Subcutaneous adipose tissue (tissue), 4 donors: ENCODE data around the gene C2CD3. TPM values are rescaled to one million over a fixed set of nuclear protein-coding genes. Genes with fewer than 3 reads are reported as not detected.

Experiments
- CTCF ChIP-seq: fragments of 450-650 bp; IDR thresholded peaks from one replicate; pipeline ENCODE4 v1.5.1; 2016; ENCODE audit warnings: low read depth, mild to moderate bottlenecking, control low read depth, antibody characterized with exemption, moderate library complexity
- small RNA-seq: library from RNA; depleted of rRNA; stranded (forward); fragments of <200 nt; gene quantifications from one replicate; pipeline ENCODE3, GENCODE V24; 2016
- total RNA-seq, 4 donors: library from RNA; depleted of rRNA; stranded (reverse); fragments of >200 nt; gene quantifications; one replicate each; pipeline ENCODE4 v1.1.0, GENCODE V29; 2016

Gene C2CD3
- total RNA-seq, 4 donors from 2014 or later = 15.6 to 33.8 (median 17.5) TPM

- no peak for TF ChIP-seq CTCF
These were observed 201.7 kb downstream of the C2CD3 start for GRCh38 chr11:73969091-73969490.

GRCh38 chr11:73968356-73968966 is 202.3 kb downstream of the C2CD3 start:
- TF ChIP-seq CTCF = no peak

- no peak for TF ChIP-seq CTCF
These were observed 205.1 kb downstream of the C2CD3 start for GRCh38 chr11:73965764-73966121.

- TF ChIP-seq CTCF = no peak
These were observed 205.6 kb downstream of the C2CD3 start for GRCh38 chr11:73965076-73965763.

GRCh38 chr11:73963861-73964260 is 206.9 kb downstream of the C2CD3 start:
- TF ChIP-seq CTCF = no peak

Small RNA genes within 50 kb of the gene (small RNA-seq; reads per million reads assigned to genes)
- gene AP002392.1 = not detected

Other genes with a start within 250 kb of the C2CD3 start
- not detected for gene DNAJB13, start 220.0 kb downstream of the C2CD3 start, total RNA-seq
- gene UCP2, start 188.2 kb downstream of the C2CD3 start, total RNA-seq = 100 to 1,000 TPM in 2 of 4 donors, 10 to 100 TPM in 2; 43.6 to 127 (median 110) TPM
- 1 to 10 TPM in 1 of 4 donors, under 1 TPM in 3; 0.44 to 1.7 (median 0.78) TPM for gene UCP3, start 161.9 kb downstream of the C2CD3 start, total RNA-seq
- 10 to 100 TPM; 15.0 to 26.3 (median 19.6) TPM for gene PPME1, start 287 bp upstream of the C2CD3 start, total RNA-seq
- 1 to 10 TPM in 1 of 4 donors, under 1 TPM in 2, not detected in 1; 0.38 to 1.4 (median 0.66) TPM for gene P4HA3, start 140.6 kb upstream of the C2CD3 start, total RNA-seq
- 1 to 10 TPM; 2.1 to 8.7 (median 3.8) TPM for gene PGM2L1, start 227.4 kb upstream of the C2CD3 start, total RNA-seq